Hepatocyte (in vitro differentiated cells): Measurements from ENCODE around the gene HSD17B14. TPM values are rescaled to one million over a fixed set of nuclear protein-coding genes. Genes with fewer than 3 reads are reported as not detected.
A peak's percentile ranks its signal among the peaks of the same experiment; 100 is the strongest.
"Not testable (repeated sequence)": the region's sequence is repeated elsewhere in the genome, so short reads cannot be mapped to it uniquely, and the experiment has no call there.

ENCODE experiments used
- DNase-seq: peaks from one replicate; pipeline ENCODE4 v3.0.0-alpha.2; 2016; ENCODE audit warnings: low spot score
- H2AFZ ChIP-seq: fragments of 200-600 bp; sonication (generic); 2 replicates; pipeline ENCODE4 v1.6.0; 2016; ENCODE audit warnings: antibody characterized with exemption, mild to moderate bottlenecking
- H3K27ac ChIP-seq: fragments of 200-600 bp; sonication (generic); 2 replicates; pipeline ENCODE4 v1.5.1; 2016; ENCODE audit warnings: mild to moderate bottlenecking
- H3K27me3 ChIP-seq: fragments of 200-600 bp; sonication (generic); 2 replicates; pipeline ENCODE4 v1.6.1; 2016
- H3K36me3 ChIP-seq: fragments of 200-600 bp; sonication (generic); replicated peaks from 2 replicates; pipeline ENCODE4 v1.5.1; 2016; ENCODE audit warnings: low read depth; ENCODE audit not compliant: insufficient read depth
- H3K4me1 ChIP-seq: fragments of 200-600 bp; sonication (generic); 2 replicates; pipeline ENCODE4 v1.5.1; 2016; ENCODE audit warnings: mild to moderate bottlenecking, moderate library complexity; ENCODE audit not compliant: insufficient read depth
- H3K4me2 ChIP-seq: fragments of 200-600 bp; sonication (generic); 2 replicates; pipeline ENCODE4 v1.6.0; 2016
- H3K4me3 ChIP-seq: fragments of 200-600 bp; sonication (generic); 2 replicates; pipeline ENCODE4 v1.5.1; 2016; ENCODE audit warnings: mild to moderate bottlenecking
- H3K79me2 ChIP-seq: fragments of 200-600 bp; sonication (generic); 2 replicates; pipeline ENCODE4 v1.6.0; 2017; ENCODE audit warnings: mild to moderate bottlenecking
- H3K9me2 ChIP-seq: fragments of 200-600 bp; sonication (generic); replicated peaks from 2 replicates; pipeline ENCODE4 v1.6.0; 2017; ENCODE audit warnings: mild to moderate bottlenecking; ENCODE audit not compliant: insufficient read depth
- H3K9me3 ChIP-seq: fragments of 200-600 bp; sonication (generic); 2 replicates; pipeline ENCODE4 v1.5.1; 2016; ENCODE audit warnings: low read depth, mild to moderate bottlenecking
- H4K20me1 ChIP-seq: fragments of 200-600 bp; sonication (generic); 2 replicates; pipeline ENCODE4 v1.6.0; 2016; ENCODE audit warnings: mild to moderate bottlenecking; ENCODE audit not compliant: insufficient read depth, poor library complexity, severe bottlenecking
- EZH2 ChIP-seq: fragments of 200-600 bp; sonication (generic); IDR thresholded peaks from 2 replicates; pipeline ENCODE4 v1.6.1; 2016; ENCODE audit warnings: antibody characterized with exemption, mild to moderate bottlenecking, borderline replicate concordance
- EZH2phosphoT487 ChIP-seq: fragments of 200-600 bp; sonication (generic); IDR thresholded peaks from one replicate; pipeline ENCODE4 v1.6.1; 2018; ENCODE audit warnings: antibody characterized with exemption, mild to moderate bottlenecking, low read depth, moderate library complexity; ENCODE audit not compliant: unreplicated experiment, severe bottlenecking
- WGBS: methylation state at CpG from one replicate; pipeline ENCODE4 v1.1.6; 2016; ENCODE audit warnings: low lambda C conversion rate; ENCODE audit errors: missing lambda C conversion rate; 5-methylcytosine and 5-hydroxymethylcytosine counted together
- polyA plus RNA-seq: library from polyadenylated mRNA; unstranded; fragments of >200 nt; fragmentation: Nextera tagmentation; extraction: Ambion mirVana; gene quantifications from 2 replicates; pipeline ENCODE4 v1.2.1, GENCODE V29; 2016
- total RNA-seq: library from RNA; depleted of rRNA; stranded (reverse); fragments of >200 nt; gene quantifications from 2 replicates; pipeline ENCODE4 v1.2.3, GENCODE V29; 2014
- TF ChIP-seq, protein P1 (sequence below): fragments of 200-600 bp; sonication (generic); IDR thresholded peaks from 2 replicates; pipeline ENCODE4 v1.5.1; 2016; ENCODE audit warnings: antibody characterized with exemption, mild to moderate bottlenecking; ENCODE audit not compliant: poor library complexity

HSD17B14 gene
- total and polyA plus RNA-seq, 2 experiments from 2014 or later = 64.1 to 91.9 TPM

DNA sequence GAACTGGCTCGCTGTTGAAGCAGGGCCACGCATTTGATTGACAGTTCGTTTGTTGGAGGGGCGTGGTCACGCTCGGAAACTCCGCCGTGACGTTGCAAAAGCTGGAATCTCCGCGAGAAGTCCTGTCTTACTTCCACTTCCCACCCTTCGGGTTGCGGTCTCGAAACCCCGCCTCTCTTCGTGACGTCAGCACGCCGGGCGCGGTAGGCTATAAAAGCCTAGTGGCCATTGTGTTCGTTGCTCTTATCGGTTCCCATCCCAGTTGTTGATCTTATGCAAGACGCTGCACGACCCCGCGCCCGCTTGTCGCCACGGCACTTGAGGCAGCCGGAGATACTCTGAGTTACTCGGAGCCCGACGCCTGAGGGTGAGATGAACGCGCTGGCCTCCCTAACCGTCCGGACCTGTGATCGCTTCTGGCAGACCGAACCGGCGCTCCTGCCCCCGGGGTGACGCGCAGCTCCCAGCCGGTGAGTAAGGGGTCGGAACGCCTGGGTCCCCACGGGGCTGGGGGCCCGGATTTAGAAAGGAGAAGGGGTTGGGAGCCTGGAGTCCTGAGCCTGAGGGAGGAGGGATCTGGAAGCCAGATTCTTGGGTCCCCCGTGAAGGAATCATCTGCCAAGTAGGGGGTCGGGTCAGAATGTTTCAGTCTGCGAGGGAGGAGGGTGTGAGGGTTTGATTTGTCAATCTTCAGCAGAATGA lies 36.0 kb upstream of the HSD17B14 start, which contains the start of gene PPP1R15A:
TSS of gene PPP1R15A (plus strand) at position 240 of the 702 bp plus-strand sequence. CDS start 813 bp downstream, outside the sequence.
- TF ChIP-seq, protein P1, sequence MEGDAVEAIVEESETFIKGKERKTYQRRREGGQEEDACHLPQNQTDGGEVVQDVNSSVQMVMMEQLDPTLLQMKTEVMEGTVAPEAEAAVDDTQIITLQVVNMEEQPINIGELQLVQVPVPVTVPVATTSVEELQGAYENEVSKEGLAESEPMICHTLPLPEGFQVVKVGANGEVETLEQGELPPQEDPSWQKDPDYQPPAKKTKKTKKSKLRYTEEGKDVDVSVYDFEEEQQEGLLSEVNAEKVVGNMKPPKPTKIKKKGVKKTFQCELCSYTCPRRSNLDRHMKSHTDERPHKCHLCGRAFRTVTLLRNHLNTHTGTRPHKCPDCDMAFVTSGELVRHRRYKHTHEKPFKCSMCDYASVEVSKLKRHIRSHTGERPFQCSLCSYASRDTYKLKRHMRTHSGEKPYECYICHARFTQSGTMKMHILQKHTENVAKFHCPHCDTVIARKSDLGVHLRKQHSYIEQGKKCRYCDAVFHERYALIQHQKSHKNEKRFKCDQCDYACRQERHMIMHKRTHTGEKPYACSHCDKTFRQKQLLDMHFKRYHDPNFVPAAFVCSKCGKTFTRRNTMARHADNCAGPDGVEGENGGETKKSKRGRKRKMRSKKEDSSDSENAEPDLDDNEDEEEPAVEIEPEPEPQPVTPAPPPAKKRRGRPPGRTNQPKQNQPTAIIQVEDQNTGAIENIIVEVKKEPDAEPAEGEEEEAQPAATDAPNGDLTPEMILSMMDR = no peak
- no peak for TF ChIP-seq EZH2phosphoT487
- TF ChIP-seq EZH2 = no peak
- Histone ChIP-seq H3K27ac (peak within 1 kb of the TSS; percentile 99), H3K9me3 (no peaks in the 10 kb centered on the region), H3K4me3 (peak within 1 kb of the TSS; percentile 82), H3K27me3 (no peaks in the 10 kb centered on the region), H3K36me3 (no peaks in the 10 kb centered on the region), H4K20me1 (peaks cover 33% of the 10 kb centered on the region), H3K4me2 (peak within 1 kb of the TSS; percentile 84), H3K79me2 (peaks cover 47% of the 10 kb centered on the region), H3K9me2 (no peaks in the 10 kb centered on the region), H3K4me1 (peaks cover 29% of the 10 kb centered on the region), H2AFZ (no peak within 1 kb of the TSS)
- DNase-seq = peak; percentile 98
- 1% methylated on average over 53 of the region's 53 CpGs for WGBS

DNA sequence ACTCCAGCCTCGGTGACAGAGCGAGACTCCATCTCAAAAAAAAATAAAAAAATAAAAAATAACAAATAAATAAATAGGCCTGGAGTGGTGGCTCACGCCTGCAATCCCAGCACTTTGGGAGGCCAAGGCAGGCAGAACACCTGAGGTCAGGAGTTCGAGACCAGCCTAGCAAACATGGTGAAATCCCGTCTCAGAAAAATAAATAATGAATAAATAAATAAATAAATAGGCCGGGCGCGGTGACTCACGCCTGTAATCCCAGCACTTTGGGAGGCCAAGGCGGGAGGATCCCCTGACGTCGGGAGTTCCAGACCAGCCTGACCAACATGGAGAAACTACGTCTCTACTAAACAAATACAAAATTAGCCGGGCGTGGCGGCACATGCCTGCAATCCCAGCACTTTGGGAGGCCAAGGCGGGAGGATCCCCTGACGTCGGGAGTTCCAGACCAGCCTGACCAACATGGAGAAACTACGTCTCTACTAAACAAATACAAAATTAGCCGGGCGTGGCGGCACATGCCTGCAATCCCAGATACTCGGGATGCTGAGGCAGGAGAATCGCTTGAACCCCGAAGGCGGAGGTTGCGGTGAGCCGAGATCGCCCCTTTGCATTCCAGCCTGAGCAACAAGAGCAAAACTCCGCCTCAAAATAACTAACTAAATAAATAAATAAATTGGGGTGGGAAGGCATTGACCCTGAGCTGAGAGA lies 35.3 kb upstream of the HSD17B14 start:
- H3K4me3 ChIP-seq, H3K36me3 ChIP-seq, H3K9me3 ChIP-seq, H3K27me3 ChIP-seq, H3K9me2 ChIP-seq, H2AFZ ChIP-seq, DNase-seq: not testable (repeated sequence)
- H3K79me2 ChIP-seq = peaks cover 40% of the 10 kb centered on the region
- peak overlapping the region; percentile 65 for H3K27ac ChIP-seq
- peaks cover 36% of the 10 kb centered on the region for H3K4me1 ChIP-seq
- peaks cover 33% of the 10 kb centered on the region for H4K20me1 ChIP-seq
- peak overlapping the region; percentile 65 for H3K4me2 ChIP-seq
- 84% methylated on average over 25 of the region's 31 CpGs for WGBS

DNA sequence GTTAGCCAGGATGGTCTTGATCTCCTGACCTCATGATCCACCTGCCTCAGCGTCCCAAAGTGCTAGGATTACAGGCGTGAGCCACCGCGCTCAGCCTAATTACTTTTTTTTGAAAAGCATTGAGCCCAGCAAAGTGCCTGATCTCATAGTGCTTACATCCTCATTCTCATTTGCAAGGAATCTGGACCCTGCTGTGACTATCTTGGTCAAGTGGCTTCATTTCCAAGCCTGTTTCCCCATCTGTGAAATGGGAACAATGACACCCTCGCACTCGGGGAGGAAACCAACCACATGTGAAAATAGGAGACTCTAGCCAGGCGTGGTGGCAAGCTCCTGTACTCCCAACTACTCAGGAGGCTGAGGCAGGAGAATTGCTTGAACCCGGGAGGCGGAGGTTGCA lies 33.8 kb upstream of the HSD17B14 start:
- Histone ChIP-seq H2AFZ (no peak overlapping the region), H3K4me3 (no peak overlapping the region), H3K79me2 (peaks cover 37% of the 10 kb centered on the region), H3K27me3 (no peaks in the 10 kb centered on the region), H3K4me2 (no peak overlapping the region), H3K36me3 (no peaks in the 10 kb centered on the region), H3K9me3 (no peaks in the 10 kb centered on the region), H3K4me1 (peaks cover 34% of the 10 kb centered on the region), H3K9me2 (no peaks in the 10 kb centered on the region), H4K20me1 (peaks cover 20% of the 10 kb centered on the region), H3K27ac (no peak overlapping the region)
- 98% methylated on average over 9 of the region's 9 CpGs for WGBS
- TF ChIP-seq EZH2 (no peak), EZH2phosphoT487 (no peak)
- TF ChIP-seq, protein P1 = no peak
- no peak for DNase-seq

DNA sequence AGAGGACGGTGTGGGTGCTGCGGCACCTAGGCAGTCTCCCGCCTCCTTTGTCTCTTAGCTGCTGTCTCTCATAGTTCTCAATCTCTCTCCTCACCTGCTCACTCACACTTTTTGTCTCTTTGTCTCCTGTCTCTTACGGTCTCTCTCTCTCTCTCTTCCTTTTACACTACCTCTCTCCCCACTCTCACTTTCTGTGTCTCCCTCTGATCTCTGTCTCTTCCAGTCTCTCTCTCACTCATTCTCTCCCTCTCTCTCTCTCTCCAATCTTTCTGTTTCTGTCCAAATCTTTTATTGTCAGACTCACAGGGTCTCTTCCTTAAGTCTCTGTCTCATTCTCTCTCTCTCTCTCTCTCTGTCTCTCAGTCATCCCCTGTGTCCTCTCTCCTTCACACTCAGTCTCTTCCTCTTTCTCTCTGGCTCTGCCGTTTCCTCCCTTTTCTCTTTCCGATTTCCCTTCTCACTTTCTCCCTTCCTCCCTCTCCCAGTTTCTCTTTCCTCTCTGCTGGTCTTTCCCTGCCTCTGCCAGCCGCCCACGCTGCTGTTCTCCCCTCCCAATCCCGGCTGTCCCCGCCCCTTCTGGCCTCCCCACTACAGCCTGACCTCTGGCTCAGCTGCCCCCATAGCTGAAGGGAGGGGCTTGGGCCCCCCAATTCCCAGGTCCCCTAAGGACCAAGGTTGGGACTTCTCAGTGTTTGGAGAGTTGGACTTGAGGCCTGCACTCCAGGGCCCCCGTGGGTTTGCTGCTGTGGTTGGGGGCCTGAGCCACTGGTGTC lies 32.0 kb upstream of the HSD17B14 start, which contains the start of gene PLEKHA4:
TSS of gene PLEKHA4 (minus strand) at position 504 of the 773 bp plus-strand sequence. CDS start 997 bp downstream, outside the sequence.
- no peaks in the 10 kb centered on the region for H3K9me3 ChIP-seq
- peak within 1 kb of the TSS; percentile 69 for H2AFZ ChIP-seq
- no peak for TF ChIP-seq EZH2phosphoT487
- no peak for TF ChIP-seq EZH2
- TF ChIP-seq, protein P1 = no peak
- peak within 1 kb of the TSS; percentile 87 for H3K27ac ChIP-seq
- no peaks in the 10 kb centered on the region for H3K36me3 ChIP-seq
- no peaks in the 10 kb centered on the region for H3K27me3 ChIP-seq
- peak within 1 kb of the TSS; percentile 77 for H3K4me2 ChIP-seq
- peak; percentile 67 for DNase-seq
- no peaks in the 10 kb centered on the region for H3K9me2 ChIP-seq
- H3K4me1 ChIP-seq = peaks cover 28% of the 10 kb centered on the region
- H4K20me1 ChIP-seq = peaks cover 2% of the 10 kb centered on the region
- peaks cover 19% of the 10 kb centered on the region for H3K79me2 ChIP-seq
- WGBS = 32% methylated on average over 9 of the region's 11 CpGs
- no peak within 1 kb of the TSS for H3K4me3 ChIP-seq
